ENCODE data around the gene CNOT2.
A peak's percentile ranks its signal among the peaks of the same experiment; 100 is the strongest.
"Not testable (repeated sequence)": the region's sequence is repeated elsewhere in the genome, so short reads cannot be mapped to it uniquely, and the experiment has no call there.

CNOT2 gene

DNA sequence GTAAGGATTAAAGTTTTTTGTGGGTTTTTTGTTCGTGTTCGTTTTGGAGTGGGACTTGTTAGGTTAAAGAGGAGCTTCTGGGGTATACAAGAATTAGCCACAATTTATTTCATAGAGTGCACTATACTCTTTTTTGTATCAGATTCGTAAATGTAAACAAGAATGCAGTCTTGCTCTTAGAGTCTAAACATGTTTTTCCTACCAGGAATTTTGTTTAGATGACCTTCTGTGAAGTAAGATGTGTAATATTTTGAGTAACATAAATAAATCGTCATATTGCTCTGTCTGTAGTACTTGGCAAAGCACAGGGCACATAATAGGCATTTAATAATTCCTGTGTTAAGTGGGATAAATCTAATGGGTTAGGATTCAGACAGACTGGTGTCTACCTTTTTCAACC lies 9.6 kb downstream of the CNOT2 start:
- DNase-seq: no peak

GRCh38 chr12:70254225-70254624 lies 11.0 kb downstream of the CNOT2 start:
- no peak for DNase-seq

DNA sequence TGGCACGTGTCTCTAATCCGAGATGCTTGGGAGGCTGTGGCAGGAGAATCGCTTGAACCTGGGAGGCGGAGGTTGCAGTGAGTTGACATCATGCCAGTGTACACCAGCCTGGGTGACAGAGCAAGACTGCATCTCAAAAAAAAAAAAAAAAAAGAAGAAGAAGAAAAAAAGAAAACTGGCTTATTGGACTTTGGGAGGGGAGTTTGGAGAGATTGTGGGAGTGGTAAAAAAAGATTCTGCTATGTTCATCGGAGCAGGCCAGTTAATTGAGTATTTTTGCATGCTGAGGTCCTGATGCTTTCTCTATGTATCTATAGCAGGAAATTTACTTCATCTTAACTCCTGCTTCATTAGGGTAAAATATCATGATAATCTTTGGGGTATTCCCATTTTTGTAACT lies 11.6 kb downstream of the CNOT2 start:
- DNase-seq: no peak

GRCh38 chr12:70255311-70255710 lies 12.1 kb downstream of the CNOT2 start:
- DNase-seq: no peak

DNA sequence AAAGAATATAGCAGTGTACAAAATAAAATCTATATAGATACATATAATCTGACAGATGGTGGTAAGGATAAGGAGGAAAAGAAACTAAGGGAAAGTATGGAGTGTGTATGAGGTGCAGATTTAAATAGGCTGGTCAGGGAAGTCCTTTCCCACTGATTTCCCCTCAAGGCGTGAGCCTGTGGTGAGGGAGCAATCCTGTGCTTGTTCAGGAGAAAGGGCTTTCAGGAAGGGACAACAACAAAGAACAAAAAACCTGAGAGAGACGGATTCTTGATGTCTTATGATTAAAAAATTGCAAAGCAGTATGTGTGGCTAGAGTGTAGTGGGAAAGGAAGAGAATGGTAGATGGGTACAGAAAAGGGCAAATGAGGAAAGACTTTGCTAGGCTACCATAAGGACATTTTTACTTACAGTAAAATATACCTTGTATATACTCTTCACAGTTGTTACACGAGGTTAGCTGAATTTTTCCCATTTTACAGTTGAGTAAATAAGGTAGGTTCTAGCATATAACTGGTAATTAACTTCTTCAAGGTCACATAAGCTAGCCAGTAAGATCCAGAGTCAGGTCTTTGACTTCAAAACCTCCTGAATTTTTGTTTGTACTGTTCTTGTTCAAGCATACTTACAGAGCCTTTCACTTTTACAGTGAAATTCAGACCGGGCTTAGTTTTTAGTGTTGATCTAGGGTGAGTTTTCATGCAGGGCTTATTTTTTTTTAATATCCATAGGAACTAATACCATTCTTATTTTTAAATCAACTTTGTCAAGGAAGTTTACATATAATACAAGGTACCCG lies 15.6 kb downstream of the CNOT2 start:
- no peak for DNase-seq

- no peak for DNase-seq
These were observed 17.4 kb downstream of the CNOT2 start for GRCh38 chr12:70260646-70261045.

- DNase-seq: no peak
These were observed 21.0 kb downstream of the CNOT2 start for GRCh38 chr12:70264067-70264867.

GRCh38 chr12:70265132-70265531 lies 21.9 kb downstream of the CNOT2 start:
- DNase-seq: no peak

GRCh38 chr12:70267550-70267949 lies 24.3 kb downstream of the CNOT2 start:
- peak; percentile 32 for DNase-seq

DNA sequence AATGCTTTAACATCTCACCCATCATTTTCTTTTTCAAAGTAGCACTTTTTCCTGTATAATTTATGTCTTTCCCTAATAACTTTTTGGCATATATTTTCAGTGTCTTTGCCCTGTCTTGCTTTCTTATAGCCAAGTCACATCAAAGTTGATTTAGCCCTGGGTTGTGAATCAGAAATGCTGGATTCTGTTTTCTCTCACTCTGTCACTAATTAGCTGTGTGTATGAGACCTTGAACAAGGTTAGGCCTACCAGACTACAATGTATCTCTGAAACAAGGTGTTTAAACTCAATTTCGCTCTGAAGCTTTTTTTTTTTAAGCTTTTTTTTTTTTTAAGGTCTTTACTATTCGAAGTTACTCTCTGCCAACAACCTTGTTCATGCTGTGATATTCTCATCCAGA lies 25.7 kb downstream of the CNOT2 start:
- no peak for DNase-seq

DNA sequence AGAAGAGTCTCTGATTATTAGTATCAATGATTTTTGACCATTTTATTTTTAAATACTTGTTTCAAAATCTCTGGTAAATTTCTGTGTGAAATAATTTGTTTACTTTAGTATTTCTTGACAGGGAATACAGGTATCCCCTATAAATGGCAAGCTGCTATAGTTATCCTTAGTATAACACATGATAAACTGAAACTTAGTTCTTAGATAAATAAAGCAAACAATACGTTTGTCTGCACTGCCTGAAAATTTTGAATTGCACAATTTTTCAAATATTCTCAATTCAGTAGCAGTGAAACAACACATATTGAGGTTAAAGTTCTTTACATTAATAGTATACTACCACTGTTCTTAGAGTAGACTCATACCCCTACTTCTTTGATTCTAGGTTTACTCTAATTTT lies 26.9 kb downstream of the CNOT2 start:
- no peak for DNase-seq

GRCh38 chr12:70271025-70271424 lies 27.8 kb downstream of the CNOT2 start:
- peak; percentile 83 for DNase-seq

DNA sequence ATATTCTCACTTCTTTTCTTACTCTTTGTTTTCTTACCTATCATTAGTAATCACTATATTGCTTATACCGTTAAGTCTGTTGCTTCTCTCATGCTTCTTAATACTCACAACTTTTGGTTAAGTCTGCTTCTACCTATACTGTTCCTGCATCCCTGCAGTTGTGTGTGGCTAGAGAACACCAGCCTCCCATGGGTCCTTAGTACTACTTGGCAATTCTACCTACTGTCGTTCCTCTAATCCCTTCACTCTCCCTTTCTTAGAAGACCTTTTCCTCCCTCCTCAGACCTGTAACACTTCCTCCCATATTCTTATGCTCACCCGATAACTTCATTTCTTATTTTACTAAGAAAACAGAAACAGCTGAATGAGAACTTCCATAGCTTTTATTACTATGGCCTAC lies 29.3 kb downstream of the CNOT2 start:
- no peak for DNase-seq

DNA sequence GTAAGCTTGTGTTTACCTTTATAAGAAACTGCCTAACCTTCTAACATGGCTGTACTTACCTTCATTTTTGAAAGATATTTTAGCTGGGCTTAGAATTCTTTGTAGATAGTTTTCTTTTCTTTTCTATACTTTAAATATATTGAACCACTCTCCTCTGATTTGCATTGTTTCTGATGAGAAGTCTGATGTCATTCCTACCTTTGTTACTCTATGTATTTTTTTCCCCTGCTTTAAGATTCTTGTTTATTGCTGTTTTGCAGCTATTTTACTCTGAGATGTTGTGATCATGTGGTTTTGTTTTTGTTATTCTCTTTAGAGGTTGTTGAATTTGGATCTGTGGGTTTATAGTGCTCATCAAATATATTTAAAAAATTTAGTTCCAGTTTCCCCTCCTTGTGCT lies 31.8 kb downstream of the CNOT2 start:
- DNase-seq: no peak

- DNase-seq: no peak
These were observed 34.7 kb downstream of the CNOT2 start for GRCh38 chr12:70277973-70278372.

DNA sequence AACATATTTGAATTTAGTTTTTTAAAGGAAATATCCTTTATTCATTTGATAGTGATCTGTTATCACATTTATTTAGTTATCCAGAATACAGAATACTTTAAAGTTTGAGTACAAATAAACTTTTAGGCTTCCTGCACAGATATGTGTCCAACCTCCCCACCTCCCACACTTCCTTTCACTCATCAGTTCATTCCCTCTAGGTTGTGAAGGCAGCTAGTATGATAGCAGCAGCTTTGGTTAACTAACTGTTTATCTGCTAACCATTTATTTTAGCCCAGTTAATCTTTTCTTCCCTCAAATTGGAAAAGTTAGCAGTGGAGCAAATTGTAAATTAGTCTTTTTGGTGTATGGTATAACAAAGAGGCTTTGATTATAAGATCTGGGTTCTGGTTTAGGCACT lies 35.7 kb downstream of the CNOT2 start:
- no peak for DNase-seq

DNA sequence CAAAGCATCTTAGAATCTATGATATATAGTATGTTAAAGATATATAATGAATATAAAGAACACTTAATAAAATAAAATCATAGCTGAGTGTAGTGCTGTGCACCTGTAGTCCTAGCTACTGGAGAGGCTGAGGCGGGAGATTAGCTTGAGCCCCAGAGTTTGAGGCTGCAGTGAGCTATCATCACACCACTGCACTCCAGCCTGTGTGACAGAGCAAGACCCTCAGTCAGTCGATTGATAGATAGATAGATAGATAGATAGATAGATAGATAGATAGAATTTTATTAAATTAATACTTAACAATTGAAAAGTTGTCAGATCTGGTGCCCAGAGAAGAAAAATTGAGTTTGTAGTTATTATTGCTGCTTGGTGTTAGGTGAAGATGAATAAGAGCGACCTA lies 40.0 kb downstream of the CNOT2 start:
- DNase-seq: no peak

DNA sequence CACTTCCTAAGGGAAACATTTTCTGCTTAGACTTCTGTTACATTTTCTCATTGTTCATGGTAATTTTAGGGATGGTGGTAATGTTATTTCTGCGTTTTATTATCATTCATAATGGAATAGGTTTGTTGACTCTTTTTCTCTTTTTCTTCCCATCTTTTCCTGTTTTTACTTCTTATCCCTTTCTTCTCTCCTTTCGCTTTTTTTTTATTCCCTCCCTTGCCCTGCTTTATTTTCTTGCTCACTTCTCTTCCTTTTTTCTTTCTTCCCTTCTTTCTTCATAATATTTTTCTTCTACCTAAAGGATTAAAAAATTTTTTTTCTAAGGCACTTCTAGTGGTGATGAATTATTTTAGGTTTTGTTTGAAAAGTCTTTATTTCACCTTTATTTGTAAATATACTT lies 45.6 kb downstream of the CNOT2 start:
- no peak for DNase-seq

GRCh38 chr12:70290116-70290515 lies 46.9 kb downstream of the CNOT2 start:
- no peak for DNase-seq

DNA sequence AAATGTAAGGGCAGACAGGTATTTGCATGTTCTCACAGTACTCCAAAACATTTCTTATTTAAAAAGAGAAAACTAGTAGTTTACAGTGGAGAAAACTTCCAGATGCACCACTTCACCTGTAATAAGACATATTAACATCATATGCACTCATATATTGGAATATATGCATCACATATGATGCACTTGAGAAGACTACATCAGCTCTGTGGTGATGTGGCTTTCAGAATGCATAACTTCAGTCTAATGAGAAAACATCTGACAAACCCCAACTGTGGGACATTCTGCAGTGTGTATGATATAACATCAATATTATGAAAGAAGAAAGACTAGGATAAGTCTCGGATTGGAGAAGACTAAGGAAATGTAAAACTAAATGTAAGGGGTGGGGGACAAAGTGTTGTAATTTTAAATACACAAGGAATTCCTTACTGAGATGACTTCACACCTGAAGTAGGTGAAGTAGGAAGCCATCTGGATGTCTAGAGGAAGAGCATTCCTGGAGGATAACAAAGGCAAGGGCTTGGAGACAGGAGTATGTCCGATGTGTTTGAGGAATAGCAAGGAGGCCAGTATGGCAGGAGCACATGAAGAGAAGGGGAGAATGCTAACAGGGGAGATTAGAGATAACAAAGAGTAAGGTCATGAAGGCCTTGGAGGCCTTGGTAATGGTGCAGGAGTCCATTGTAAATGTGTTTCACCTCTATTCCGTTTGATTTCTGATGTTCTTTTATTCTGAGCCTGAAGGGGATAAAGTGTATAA lies 49.0 kb downstream of the CNOT2 start:
- DNase-seq: no peak

- DNase-seq: not testable (repeated sequence)
These were observed 61.7 kb downstream of the CNOT2 start for GRCh38 chr12:70304684-70305555.

- DNase-seq: no peak
These were observed 62.6 kb downstream of the CNOT2 start for GRCh38 chr12:70305794-70306193.

GRCh38 chr12:70306676-70307075 lies 63.4 kb downstream of the CNOT2 start:
- DNase-seq: no peak
